Measurements from ENCODE around the gene ATR.

Gene ATR

DNA sequence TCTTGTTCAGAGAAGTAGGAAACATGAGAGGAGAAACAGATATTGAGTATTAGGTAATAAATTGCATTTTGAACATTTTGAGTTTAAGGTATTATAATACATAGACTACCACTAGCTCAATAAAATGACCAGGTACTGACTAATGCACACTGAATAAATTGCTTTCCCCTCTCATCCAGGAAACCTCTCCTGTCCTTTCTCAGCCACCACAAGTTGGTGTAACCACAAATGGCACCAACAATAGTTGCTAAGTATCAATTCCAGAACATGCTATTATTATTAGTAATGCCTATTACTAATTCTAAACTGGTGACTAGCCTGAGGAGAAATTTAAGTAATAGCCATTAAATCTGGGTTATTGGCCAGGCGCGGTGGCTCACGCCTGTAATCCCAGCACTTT, 83.4 kb downstream of the ATR start:
- in situ Hi-C loops (cut with MboI; ENCODE audit: low sequenced_read_pairs, unreplicated experiment) = no loop called here
- TF ChIP-seq, protein P1, sequence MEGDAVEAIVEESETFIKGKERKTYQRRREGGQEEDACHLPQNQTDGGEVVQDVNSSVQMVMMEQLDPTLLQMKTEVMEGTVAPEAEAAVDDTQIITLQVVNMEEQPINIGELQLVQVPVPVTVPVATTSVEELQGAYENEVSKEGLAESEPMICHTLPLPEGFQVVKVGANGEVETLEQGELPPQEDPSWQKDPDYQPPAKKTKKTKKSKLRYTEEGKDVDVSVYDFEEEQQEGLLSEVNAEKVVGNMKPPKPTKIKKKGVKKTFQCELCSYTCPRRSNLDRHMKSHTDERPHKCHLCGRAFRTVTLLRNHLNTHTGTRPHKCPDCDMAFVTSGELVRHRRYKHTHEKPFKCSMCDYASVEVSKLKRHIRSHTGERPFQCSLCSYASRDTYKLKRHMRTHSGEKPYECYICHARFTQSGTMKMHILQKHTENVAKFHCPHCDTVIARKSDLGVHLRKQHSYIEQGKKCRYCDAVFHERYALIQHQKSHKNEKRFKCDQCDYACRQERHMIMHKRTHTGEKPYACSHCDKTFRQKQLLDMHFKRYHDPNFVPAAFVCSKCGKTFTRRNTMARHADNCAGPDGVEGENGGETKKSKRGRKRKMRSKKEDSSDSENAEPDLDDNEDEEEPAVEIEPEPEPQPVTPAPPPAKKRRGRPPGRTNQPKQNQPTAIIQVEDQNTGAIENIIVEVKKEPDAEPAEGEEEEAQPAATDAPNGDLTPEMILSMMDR (IDR thresholded peaks at IDR 0.05; ENCODE audit: borderline replicate concordance, control extremely low read depth, extremely low read depth, insufficient read depth, missing control alignments) = no peak
- DNase-seq (ENCODE audit: low spot score) = no peak

DNA sequence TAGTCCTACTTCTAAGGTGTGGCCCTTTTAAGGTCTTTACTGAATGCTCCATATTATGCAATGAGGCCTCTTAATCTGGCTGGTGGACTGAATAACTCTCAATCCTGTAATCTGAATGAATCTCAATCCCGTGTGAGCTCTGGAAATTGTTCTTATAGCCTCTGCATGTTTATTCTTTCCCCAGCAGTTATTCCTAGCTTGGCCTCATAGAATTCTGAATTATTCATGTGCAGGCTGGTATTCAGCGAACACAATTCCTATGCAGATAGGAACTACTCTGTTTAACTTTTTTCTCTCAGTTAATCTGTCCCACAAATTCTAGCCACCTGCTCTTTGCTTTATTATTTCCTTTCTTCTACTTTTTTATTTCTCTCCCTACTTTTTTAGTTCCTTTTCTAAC, 86.3 kb downstream of the ATR start:
- in situ Hi-C loops (cut with MboI; ENCODE audit: low sequenced_read_pairs, unreplicated experiment) = no loop called here
- DNase-seq (ENCODE audit: low spot score) = no peak
- TF ChIP-seq, protein P1 (IDR thresholded peaks at IDR 0.05; ENCODE audit: borderline replicate concordance, control extremely low read depth, extremely low read depth, insufficient read depth, missing control alignments) = no peak

DNA sequence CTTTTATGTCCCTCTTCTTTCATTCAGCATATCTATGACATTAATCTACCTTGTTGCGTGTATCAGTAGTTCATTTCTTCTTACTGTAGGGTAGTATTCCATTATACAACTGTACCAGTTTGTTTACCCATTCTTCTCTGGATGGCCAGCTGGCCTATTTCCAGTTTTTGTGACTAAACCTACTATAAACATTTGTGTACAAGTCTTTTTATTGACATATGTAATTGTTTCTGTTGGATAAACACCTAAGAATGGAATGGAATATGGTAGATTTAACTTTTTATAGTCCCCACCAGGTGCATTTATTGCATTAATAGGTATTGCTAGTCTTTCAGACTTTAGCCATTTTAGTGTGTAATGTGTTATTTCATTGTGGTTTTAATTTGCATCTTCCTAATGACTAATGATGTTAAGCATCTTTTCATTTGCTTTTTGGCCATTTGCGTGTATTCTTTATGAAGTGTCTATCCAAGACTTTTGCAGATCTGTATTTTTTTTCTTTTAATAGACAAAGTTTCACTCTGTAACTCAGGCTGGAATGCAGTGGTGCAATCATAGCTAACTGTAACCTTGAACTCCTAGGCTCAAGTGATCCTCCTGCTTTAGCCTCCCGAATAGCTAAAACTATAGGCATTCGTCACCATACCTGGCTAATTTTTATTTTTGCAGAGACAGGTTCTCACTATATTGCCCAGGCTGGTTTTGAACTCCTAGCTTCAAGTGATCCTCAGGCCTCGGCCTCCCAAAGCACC, 88.8 kb downstream of the ATR start:
- DNase-seq (ENCODE audit: low spot score) = no peak
- in situ Hi-C loops (cut with MboI; ENCODE audit: low sequenced_read_pairs, unreplicated experiment) = no loop called here
- TF ChIP-seq, protein P1 (IDR thresholded peaks at IDR 0.05; ENCODE audit: borderline replicate concordance, control extremely low read depth, extremely low read depth, insufficient read depth, missing control alignments) = no peak

DNA sequence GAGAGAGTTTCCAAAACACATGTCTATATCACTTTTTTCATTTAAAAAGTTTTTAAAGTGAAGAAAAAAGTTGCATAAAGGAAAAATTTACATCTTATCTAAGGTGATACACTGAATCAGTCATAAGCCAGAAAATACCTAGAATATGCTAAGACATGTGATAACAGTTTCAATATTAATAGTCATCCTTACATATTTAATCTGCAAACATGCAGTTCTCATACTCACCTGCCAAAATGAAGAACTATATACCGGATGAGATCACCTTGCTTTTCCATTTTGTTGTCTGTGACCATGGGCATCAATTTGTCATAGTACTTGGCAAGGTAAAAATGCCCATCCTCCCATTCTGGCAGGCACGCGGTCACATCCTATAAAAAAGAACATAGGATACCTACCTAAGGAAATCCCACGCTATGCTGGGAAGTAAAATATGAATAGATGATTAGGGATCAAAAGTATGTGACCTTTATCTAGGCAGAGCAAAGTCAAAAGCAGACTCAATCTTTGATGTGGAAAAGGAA, 93.6 kb downstream of the ATR start:
- TF ChIP-seq, protein P1 (IDR thresholded peaks at IDR 0.05; ENCODE audit: borderline replicate concordance, control extremely low read depth, extremely low read depth, insufficient read depth, missing control alignments) = no peak
- in situ Hi-C loops (cut with MboI; ENCODE audit: low sequenced_read_pairs, unreplicated experiment) = no loop called here
- no peak for DNase-seq (ENCODE audit: low spot score)

DNA sequence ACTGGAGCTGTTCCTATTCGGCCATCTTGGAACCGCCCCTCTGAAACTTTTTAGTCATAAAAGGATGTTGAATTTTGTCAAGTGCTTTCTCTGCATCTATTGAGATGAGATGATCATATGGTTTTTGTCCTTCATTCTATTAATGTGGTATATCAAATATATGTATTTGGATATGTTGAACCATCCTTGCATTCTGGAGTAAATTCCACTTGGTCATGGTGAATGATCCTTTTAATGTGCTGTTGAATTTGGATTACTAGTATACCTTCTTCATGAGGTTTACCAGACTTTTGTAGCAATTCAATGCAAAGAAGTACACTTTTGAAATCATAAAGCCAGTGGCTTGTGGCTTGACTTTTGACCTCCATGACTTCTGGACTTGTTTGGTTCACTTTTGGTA, 97.3 kb downstream of the ATR start:
- in situ Hi-C loops (cut with MboI; ENCODE audit: low sequenced_read_pairs, unreplicated experiment) = no loop called here
- DNase-seq (ENCODE audit: low spot score) = no peak
- TF ChIP-seq, protein P1 (IDR thresholded peaks at IDR 0.05; ENCODE audit: borderline replicate concordance, control extremely low read depth, extremely low read depth, insufficient read depth, missing control alignments) = no peak

DNA sequence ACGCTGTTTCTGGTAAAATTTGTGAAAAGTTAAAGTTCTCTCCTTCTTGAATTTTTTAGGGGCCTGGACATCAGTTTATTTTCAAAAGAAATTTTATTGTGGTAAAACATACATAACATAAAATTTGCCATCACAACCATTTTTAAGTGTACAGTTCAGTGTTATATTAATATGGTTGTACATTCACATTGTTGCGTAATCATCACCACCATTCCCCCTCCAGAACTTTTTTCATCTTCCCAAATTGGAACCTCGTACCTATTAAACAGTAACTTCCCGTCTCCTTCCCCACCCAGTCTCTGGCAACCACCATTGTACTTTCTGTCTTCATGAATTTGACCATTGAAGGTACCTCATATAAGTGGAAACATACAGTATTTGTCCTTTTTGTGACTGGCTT, 107.7 kb downstream of the ATR start:
- DNase-seq (ENCODE audit: low spot score) = no peak
- TF ChIP-seq, protein P1 (IDR thresholded peaks at IDR 0.05; ENCODE audit: borderline replicate concordance, control extremely low read depth, extremely low read depth, insufficient read depth, missing control alignments) = no peak
- in situ Hi-C loops (cut with MboI; ENCODE audit: low sequenced_read_pairs, unreplicated experiment) = no loop called here

All from GM13976 (cell line).